ENCODE data around the gene DYRK1B.

The DYRK1B gene

DNA sequence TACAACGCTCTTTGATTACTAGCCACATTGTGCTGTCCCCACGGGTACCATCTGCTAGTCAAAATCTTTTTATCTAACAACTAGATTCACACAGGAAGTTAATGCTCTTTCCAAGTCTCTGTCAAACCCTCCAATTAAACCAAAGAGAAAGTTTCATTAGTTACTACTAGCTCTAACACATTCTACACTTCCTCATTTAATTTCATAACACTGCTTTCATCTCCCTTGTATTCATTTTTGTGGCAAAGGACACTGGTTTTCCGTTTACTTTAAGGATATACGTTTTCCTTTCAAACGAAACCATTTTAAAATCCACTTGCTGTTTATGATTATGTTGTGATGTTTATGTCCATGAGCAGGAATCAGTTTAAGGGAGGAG lies 5.3 kb downstream of the DYRK1B start:
- peaks cover 47% of the 10 kb centered on the region for H3K79me1 ChIP-seq (replicated peaks; ENCODE audit: low read length, poor library complexity, severe bottlenecking)
- H3K4ac ChIP-seq (ENCODE audit: low read depth in 1 of 2, low read length in 2 of 2) = no peak overlapping the region
- H3K27me3 ChIP-seq (ENCODE audit: control insufficient read depth in 1 of 2, insufficient read depth in 1 of 2, low read length in 2 of 2) = no peaks in the 10 kb centered on the region
- DNase-seq = no peak
- H3K36me3 ChIP-seq (ENCODE audit: control insufficient read depth in 1 of 2, insufficient read depth in 2 of 2, low read depth in 1 of 2, low read length in 2 of 2) = peaks cover 56 to 64% of the 10 kb centered on the region in 2 experiments
- no peaks in the 10 kb centered on the region for H3K9me3 ChIP-seq (ENCODE audit: control insufficient read depth, low read length)
- no peak overlapping the region for H2BK5ac ChIP-seq (ENCODE audit: low read depth, low read length, poor library complexity, severe bottlenecking)
- no peak overlapping the region for H4K8ac ChIP-seq (ENCODE audit: low read length)
- H3K4me1 ChIP-seq (ENCODE audit: control insufficient read depth, insufficient read depth, low read depth, low read length) = peaks cover 25% of the 10 kb centered on the region
- no peak overlapping the region for H2BK12ac ChIP-seq (ENCODE audit: low read length in 2 of 2)
- H3K4me3 ChIP-seq (ENCODE audit: insufficient read depth in 1 of 2, low read depth in 1 of 2, low read length in 2 of 2) = no peak overlapping the region
- no peak overlapping the region for H2BK120ac ChIP-seq (ENCODE audit: low read depth, low read length)
- H3K23ac ChIP-seq (ENCODE audit: low read length in 2 of 2) = no peak overlapping the region
- no peak overlapping the region for H3K18ac ChIP-seq (ENCODE audit: low read depth in 1 of 2, low read length in 2 of 2)
- no peak overlapping the region for H3K9ac ChIP-seq (ENCODE audit: low read length)
- no peak overlapping the region for H3K27ac ChIP-seq (ENCODE audit: low read length, poor library complexity, severe bottlenecking)
- no peak overlapping the region for H2BK15ac ChIP-seq (ENCODE audit: low read depth, poor library complexity, severe bottlenecking)
- 99% methylated on average over 5 of the region's 5 CpGs for WGBS
- H2AFZ ChIP-seq (ENCODE audit: low read depth, low read length) = no peak overlapping the region
- H2AK5ac ChIP-seq (ENCODE audit: low read length, severe bottlenecking) = no peak overlapping the region
- no peak overlapping the region for H3K4me2 ChIP-seq (ENCODE audit: low read length, poor library complexity, severe bottlenecking)
- H3K14ac ChIP-seq (ENCODE audit: low read length in 2 of 2) = no peak overlapping the region
- H4K91ac ChIP-seq (ENCODE audit: low read length) = no peak overlapping the region

DNA sequence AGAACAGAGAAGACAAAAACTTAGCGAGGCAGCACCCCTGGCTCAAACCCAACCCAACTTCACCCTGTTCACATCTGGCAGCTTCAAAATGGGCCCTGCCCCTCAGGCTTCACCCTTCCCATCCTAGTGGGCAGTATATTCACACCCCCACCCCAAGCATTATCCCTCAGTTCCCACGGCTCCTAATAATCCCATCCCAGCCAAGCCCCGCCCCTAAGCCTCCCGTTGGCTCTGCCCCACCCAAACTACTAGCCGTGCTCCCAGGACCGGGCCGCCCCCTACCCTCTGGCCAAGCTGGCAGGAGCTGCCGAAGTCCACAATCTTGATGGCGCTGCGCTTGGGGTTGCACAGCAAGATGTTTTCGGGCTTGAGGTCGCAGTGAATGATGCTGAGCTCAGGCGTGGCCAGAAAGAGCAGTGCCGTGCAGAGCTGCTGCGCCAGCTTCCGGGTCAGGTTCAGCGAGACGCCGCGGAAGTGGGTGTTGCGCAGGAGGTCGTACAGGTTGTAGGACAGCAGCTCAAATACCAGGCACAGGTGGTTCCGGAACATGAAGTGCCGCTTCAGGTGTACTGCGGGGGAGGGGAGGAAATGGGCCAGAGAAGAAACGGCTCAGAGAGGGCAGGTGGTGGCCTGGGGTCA lies 5.8 kb downstream of the DYRK1B start:
- Histone ChIP-seq H3K4me3 (ENCODE audit: insufficient read depth in 1 of 2, low read depth in 1 of 2, low read length in 2 of 2) (no peak overlapping the region), H3K9me3 (ENCODE audit: control insufficient read depth, low read length) (no peaks in the 10 kb centered on the region), H4K91ac (ENCODE audit: low read length) (no peak overlapping the region), H2AFZ (ENCODE audit: low read depth, low read length) (no peak overlapping the region), H3K4ac (ENCODE audit: low read depth in 1 of 2, low read length in 2 of 2) (no peak overlapping the region), H2BK5ac (ENCODE audit: low read depth, low read length, poor library complexity, severe bottlenecking) (no peak overlapping the region), H2BK15ac (ENCODE audit: low read depth, poor library complexity, severe bottlenecking) (no peak overlapping the region), H3K27me3 (ENCODE audit: control insufficient read depth in 1 of 2, insufficient read depth in 1 of 2, low read length in 2 of 2) (no peaks in the 10 kb centered on the region), H3K14ac (ENCODE audit: low read length in 2 of 2) (no peak overlapping the region), H4K8ac (ENCODE audit: low read length) (no peak overlapping the region), H3K27ac (ENCODE audit: low read length, poor library complexity, severe bottlenecking) (no peak overlapping the region), H3K79me1 (replicated peaks; ENCODE audit: low read length, poor library complexity, severe bottlenecking) (peaks cover 48% of the 10 kb centered on the region), H3K4me1 (ENCODE audit: control insufficient read depth, insufficient read depth, low read depth, low read length) (peaks cover 28% of the 10 kb centered on the region), H2BK12ac (ENCODE audit: low read length in 2 of 2) (no peak overlapping the region), H3K18ac (ENCODE audit: low read depth in 1 of 2, low read length in 2 of 2) (no peak overlapping the region), H3K4me2 (ENCODE audit: low read length, poor library complexity, severe bottlenecking) (no peak overlapping the region), H2AK5ac (ENCODE audit: low read length, severe bottlenecking) (no peak overlapping the region), H2BK120ac (ENCODE audit: low read depth, low read length) (no peak overlapping the region), H3K23ac (ENCODE audit: low read length in 2 of 2) (no peak overlapping the region), H3K9ac (ENCODE audit: low read length) (no peak overlapping the region), H3K36me3 (ENCODE audit: control insufficient read depth in 1 of 2, insufficient read depth in 2 of 2, low read depth in 1 of 2, low read length in 2 of 2) (peaks cover 56 to 64% of the 10 kb centered on the region in 2 experiments)
- no peak for DNase-seq
- 94% methylated on average over 26 of the region's 26 CpGs for WGBS

DNA sequence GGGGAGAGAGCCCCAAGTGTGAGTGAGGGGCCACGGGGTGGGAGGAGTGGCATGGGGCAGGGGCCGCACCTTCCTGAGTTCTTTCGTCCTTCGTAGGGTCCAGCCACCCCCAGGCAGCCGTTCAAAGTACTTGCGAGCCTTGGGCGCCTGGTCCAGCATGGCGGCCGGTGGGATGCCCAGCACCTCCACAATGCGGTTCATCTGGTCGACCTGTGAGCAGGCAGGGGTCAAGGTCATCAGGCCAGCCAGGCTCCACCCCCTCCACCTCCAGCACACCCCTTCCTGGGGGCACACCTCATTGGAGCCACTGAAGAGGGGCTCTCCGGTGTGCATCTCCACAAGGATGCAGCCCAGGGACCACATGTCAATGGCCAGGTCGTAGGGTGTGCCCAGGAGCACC lies 6.7 kb downstream of the DYRK1B start:
- H4K91ac ChIP-seq (ENCODE audit: low read length) = no peak overlapping the region
- no peak overlapping the region for H3K9ac ChIP-seq (ENCODE audit: low read length)
- peaks cover 25% of the 10 kb centered on the region for H3K4me1 ChIP-seq (ENCODE audit: control insufficient read depth, insufficient read depth, low read depth, low read length)
- H3K18ac ChIP-seq (ENCODE audit: low read depth in 1 of 2, low read length in 2 of 2) = no peak overlapping the region
- no peak overlapping the region for H2AFZ ChIP-seq (ENCODE audit: low read depth, low read length)
- peaks cover 56 to 64% of the 10 kb centered on the region in 2 experiments for H3K36me3 ChIP-seq (ENCODE audit: control insufficient read depth in 1 of 2, insufficient read depth in 2 of 2, low read depth in 1 of 2, low read length in 2 of 2)
- no peak overlapping the region for H2BK12ac ChIP-seq (ENCODE audit: low read length in 2 of 2)
- no peak overlapping the region for H3K4me3 ChIP-seq (ENCODE audit: insufficient read depth in 1 of 2, low read depth in 1 of 2, low read length in 2 of 2)
- no peak overlapping the region for H4K8ac ChIP-seq (ENCODE audit: low read length)
- H3K27ac ChIP-seq (ENCODE audit: low read length, poor library complexity, severe bottlenecking) = no peak overlapping the region
- no peak overlapping the region for H2BK15ac ChIP-seq (ENCODE audit: low read depth, poor library complexity, severe bottlenecking)
- no peaks in the 10 kb centered on the region for H3K27me3 ChIP-seq (ENCODE audit: control insufficient read depth in 1 of 2, insufficient read depth in 1 of 2, low read length in 2 of 2)
- WGBS = 97% methylated on average over 13 of the region's 13 CpGs
- H2AK5ac ChIP-seq (ENCODE audit: low read length, severe bottlenecking) = no peak overlapping the region
- H3K4me2 ChIP-seq (ENCODE audit: low read length, poor library complexity, severe bottlenecking) = no peak overlapping the region
- no peaks in the 10 kb centered on the region for H3K9me3 ChIP-seq (ENCODE audit: control insufficient read depth, low read length)
- H3K4ac ChIP-seq (ENCODE audit: low read depth in 1 of 2, low read length in 2 of 2) = no peak overlapping the region
- H3K23ac ChIP-seq (ENCODE audit: low read length in 2 of 2) = no peak overlapping the region
- no peak overlapping the region for H2BK120ac ChIP-seq (ENCODE audit: low read depth, low read length)
- H2BK5ac ChIP-seq (ENCODE audit: low read depth, low read length, poor library complexity, severe bottlenecking) = no peak overlapping the region
- no peak overlapping the region for H3K14ac ChIP-seq (ENCODE audit: low read length in 2 of 2)
- DNase-seq = no peak
- peaks cover 54% of the 10 kb centered on the region for H3K79me1 ChIP-seq (replicated peaks; ENCODE audit: low read length, poor library complexity, severe bottlenecking)

DNA sequence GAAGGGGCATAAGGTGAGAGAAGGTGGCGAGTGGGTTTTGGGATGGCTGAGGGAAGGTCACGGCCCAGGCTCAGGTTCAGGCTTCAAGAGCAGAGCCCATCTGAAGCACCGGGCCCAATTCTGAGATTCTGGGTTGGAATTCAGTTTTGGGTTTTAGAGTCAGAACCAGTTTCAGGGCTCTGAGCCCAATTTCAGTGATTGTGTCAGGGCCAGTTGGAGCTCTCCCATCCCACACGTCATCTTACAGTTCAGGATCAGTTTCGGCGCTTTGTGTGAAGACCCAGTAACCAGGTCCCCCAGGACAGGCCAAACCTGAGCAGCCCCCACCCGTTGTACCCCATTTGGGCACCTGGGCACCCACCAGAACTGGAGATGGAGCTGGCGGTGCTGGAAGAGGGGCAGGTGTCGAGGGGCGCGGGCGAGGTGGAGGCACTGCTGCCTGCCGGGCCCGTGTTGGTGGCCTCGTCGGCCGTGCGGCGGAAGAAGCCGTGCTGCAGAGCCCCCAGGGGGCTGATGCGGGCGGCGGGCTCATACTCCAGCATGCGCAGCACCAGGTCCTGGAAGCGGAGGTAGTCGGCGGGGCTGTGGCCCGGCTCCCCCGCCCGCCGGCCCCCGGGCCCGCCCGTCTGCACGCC lies 7.5 kb downstream of the DYRK1B start:
- Histone ChIP-seq H3K9me3 (ENCODE audit: control insufficient read depth, low read length) (no peaks in the 10 kb centered on the region), H3K9ac (ENCODE audit: low read length) (no peak overlapping the region), H2AK5ac (ENCODE audit: low read length, severe bottlenecking) (no peak overlapping the region), H3K27ac (ENCODE audit: low read length, poor library complexity, severe bottlenecking) (no peak overlapping the region), H3K4me2 (ENCODE audit: low read length, poor library complexity, severe bottlenecking) (no peak overlapping the region), H2BK12ac (ENCODE audit: low read length in 2 of 2) (no peak overlapping the region), H3K27me3 (ENCODE audit: control insufficient read depth in 1 of 2, insufficient read depth in 1 of 2, low read length in 2 of 2) (no peaks in the 10 kb centered on the region), H4K91ac (ENCODE audit: low read length) (no peak overlapping the region), H3K4me1 (ENCODE audit: control insufficient read depth, insufficient read depth, low read depth, low read length) (peaks cover 20% of the 10 kb centered on the region), H3K4ac (ENCODE audit: low read depth in 1 of 2, low read length in 2 of 2) (no peak overlapping the region), H3K18ac (ENCODE audit: low read depth in 1 of 2, low read length in 2 of 2) (no peak overlapping the region), H2BK15ac (ENCODE audit: low read depth, poor library complexity, severe bottlenecking) (no peak overlapping the region), H2BK120ac (ENCODE audit: low read depth, low read length) (no peak overlapping the region), H2BK5ac (ENCODE audit: low read depth, low read length, poor library complexity, severe bottlenecking) (no peak overlapping the region), H4K8ac (ENCODE audit: low read length) (no peak overlapping the region), H3K79me1 (replicated peaks; ENCODE audit: low read length, poor library complexity, severe bottlenecking) (peaks cover 55% of the 10 kb centered on the region), H3K4me3 (ENCODE audit: insufficient read depth in 1 of 2, low read depth in 1 of 2, low read length in 2 of 2) (no peak overlapping the region), H3K14ac (ENCODE audit: low read length in 2 of 2) (no peak overlapping the region), H3K36me3 (ENCODE audit: control insufficient read depth in 1 of 2, insufficient read depth in 2 of 2, low read depth in 1 of 2, low read length in 2 of 2) (peaks cover 53 to 59% of the 10 kb centered on the region in 2 experiments), H2AFZ (ENCODE audit: low read depth, low read length) (no peak overlapping the region), H3K23ac (ENCODE audit: low read length in 2 of 2) (no peak overlapping the region)
- 98% methylated on average over 35 of the region's 35 CpGs for WGBS
- no peak for DNase-seq
